HEK293 (cell line): Measurements from ENCODE around the gene TRPM7.

Experiments
- CTCF ChIA-PET: fragments of 350-600 bp; formaldehyde crosslinking; extraction: SDS; loops from one replicate; lab custom pipeline; 2021; ENCODE audit warnings: antibody characterized with exemption; lab: Yijun Ruan, JAX
- POLR2A ChIA-PET: fragments of 300-600 bp; formaldehyde crosslinking; extraction: SDS; loops from one replicate; lab custom pipeline; 2020; ENCODE audit warnings: antibody characterized with exemption, inconsistent platforms; lab: Yijun Ruan, JAX
- H3K27ac ChIP-seq: fragments of 200-500 bp; sonication (Bioruptor generic); 2 replicates; pipeline ENCODE4 v1.5.1; 2014; ENCODE audit warnings: low read depth, low read length, control low read depth, inconsistent platforms; ENCODE audit errors: extremely low read depth
- H3K36me3 ChIP-seq, 2 experiments: fragments of 200-500 bp in 1 of 2; sonication (Bioruptor generic) in 1 of 2; 1 replicate in 1 of 2; 2 replicates in 1 of 2; pipeline ENCODE4 v1.5.1; 2014 to 2017; ENCODE audit warnings: inconsistent platforms in 2 of 2, low read length in 2 of 2; ENCODE audit not compliant: control insufficient read depth in 2 of 2, insufficient read depth in 1 of 2
- H3K4me1 ChIP-seq: fragments of 200-500 bp; sonication (Bioruptor generic); 2 replicates; pipeline ENCODE4 v1.5.1; 2014; ENCODE audit warnings: mild to moderate bottlenecking, low read length, inconsistent platforms; ENCODE audit not compliant: control insufficient read depth, insufficient read depth
- H3K4me3 ChIP-seq: 2 replicates; pipeline ENCODE4 v1.5.1; 2011; ENCODE audit warnings: low read depth, mild to moderate bottlenecking, control low read depth, low read length, moderate library complexity
- H3K9me3 ChIP-seq: fragments of 200-500 bp; sonication (Bioruptor generic); 2 replicates; pipeline ENCODE4 v1.5.1; 2014; ENCODE audit warnings: low read depth, low read length, inconsistent platforms; ENCODE audit not compliant: control insufficient read depth, insufficient read depth
- IKZF3 ChIP-seq: fragments of 450-650 bp; IDR thresholded peaks from 2 replicates; pipeline ENCODE4 v1.5.0; 2018; ENCODE audit warnings: missing biosample characterization, mild to moderate bottlenecking, missing genetic modification characterization, moderate library complexity
- KLF16 ChIP-seq: fragments of 450-650 bp; formaldehyde crosslinking; IDR thresholded peaks from 2 replicates; pipeline ENCODE4 v1.5.1; 2017; ENCODE audit warnings: missing biosample characterization, missing genetic modification characterization
- OSR2 ChIP-seq: fragments of 450-650 bp; formaldehyde crosslinking; IDR thresholded peaks from 2 replicates; pipeline ENCODE4 v1.5.1; 2016; ENCODE audit warnings: missing biosample characterization, missing genetic modification characterization
- PATZ1 ChIP-seq: fragments of 450-650 bp; formaldehyde crosslinking; IDR thresholded peaks from 2 replicates; pipeline ENCODE4 v1.5.1; 2016; ENCODE audit warnings: missing biosample characterization, missing genetic modification characterization
- REPIN1 ChIP-seq: fragments of 450-650 bp; formaldehyde crosslinking; IDR thresholded peaks from 2 replicates; pipeline ENCODE4 v1.5.1; 2017; ENCODE audit warnings: missing biosample characterization, missing genetic modification characterization, low read depth
- SETDB1 ChIP-seq: IDR thresholded peaks from one replicate; pipeline ENCODE4 v1.6.1; 2017; ENCODE audit warnings: mild to moderate bottlenecking, low read length, moderate library complexity, mixed read lengths; ENCODE audit not compliant: insufficient read length
- TRIM28 ChIP-seq: IDR thresholded peaks from 2 replicates; pipeline ENCODE4 v1.6.1; 2011; ENCODE audit warnings: low read length, control low read depth, borderline replicate concordance
- ZBTB10 ChIP-seq: fragments of 450-650 bp; formaldehyde crosslinking; IDR thresholded peaks from 2 replicates; pipeline ENCODE4 v1.5.1; 2016; ENCODE audit warnings: missing biosample characterization, missing genetic modification characterization
- ZNF175 ChIP-seq: fragments of 450-650 bp; formaldehyde crosslinking; IDR thresholded peaks from 2 replicates; pipeline ENCODE4 v1.5.1; 2016; ENCODE audit warnings: missing biosample characterization, missing genetic modification characterization
- ZNF211 ChIP-seq: fragments of 450-650 bp; formaldehyde crosslinking; IDR thresholded peaks from 2 replicates; pipeline ENCODE4 v1.5.1; 2016; ENCODE audit warnings: low read depth, missing biosample characterization, missing genetic modification characterization
- ZNF366 ChIP-seq: fragments of 450-650 bp; formaldehyde crosslinking; conservative IDR thresholded peaks from 2 replicates; pipeline ENCODE4 v1.5.1; 2016; ENCODE audit warnings: missing biosample characterization, missing genetic modification characterization
- ZNF449 ChIP-seq: fragments of 450-650 bp; formaldehyde crosslinking; IDR thresholded peaks from 2 replicates; pipeline ENCODE4 v1.5.1; 2017; ENCODE audit warnings: missing biosample characterization, mild to moderate bottlenecking, missing genetic modification characterization, moderate library complexity
- ZNF48 ChIP-seq: fragments of 450-650 bp; formaldehyde crosslinking; IDR thresholded peaks from 2 replicates; pipeline ENCODE4 v1.5.1; 2016; ENCODE audit warnings: missing biosample characterization, missing genetic modification characterization
- ZNF561 ChIP-seq: fragments of 450-650 bp; IDR thresholded peaks from 2 replicates; pipeline ENCODE4 v1.5.1; 2018; ENCODE audit warnings: missing biosample characterization, missing genetic modification characterization, borderline replicate concordance
- ZNF768 ChIP-seq: fragments of 450-650 bp; formaldehyde crosslinking; IDR thresholded peaks from 2 replicates; pipeline ENCODE4 v1.5.1; 2018; ENCODE audit warnings: missing biosample characterization, mild to moderate bottlenecking, missing genetic modification characterization
- ZNF777 ChIP-seq: fragments of 450-650 bp; formaldehyde crosslinking; IDR thresholded peaks from 2 replicates; pipeline ENCODE4 v1.5.1; 2017; ENCODE audit warnings: missing biosample characterization, missing genetic modification characterization, borderline replicate concordance
- ZNF785 ChIP-seq: fragments of 450-650 bp; formaldehyde crosslinking; IDR thresholded peaks from 2 replicates; pipeline ENCODE4 v1.5.1; 2016; ENCODE audit warnings: missing biosample characterization, missing genetic modification characterization
- ZNF837 ChIP-seq: fragments of 450-650 bp; formaldehyde crosslinking; IDR thresholded peaks from 2 replicates; pipeline ENCODE4 v1.5.1; 2016; ENCODE audit warnings: missing biosample characterization, missing genetic modification characterization
- ZSCAN16 ChIP-seq: fragments of 450-650 bp; formaldehyde crosslinking; IDR thresholded peaks from 2 replicates; pipeline ENCODE4 v1.5.1; 2016; ENCODE audit warnings: missing biosample characterization, missing genetic modification characterization
- TF ChIP-seq, protein P1 (sequence below): fragments of 450-650 bp; formaldehyde crosslinking; conservative IDR thresholded peaks from 2 replicates; pipeline ENCODE4 v1.5.1; 2016; ENCODE audit warnings: low read depth, missing biosample characterization, missing genetic modification characterization
- TF ChIP-seq, protein P2 (sequence below): fragments of 450-650 bp; formaldehyde crosslinking; IDR thresholded peaks from 2 replicates; pipeline ENCODE4 v1.5.1; 2016; ENCODE audit warnings: missing biosample characterization, missing genetic modification characterization

TRPM7 gene

DNA sequence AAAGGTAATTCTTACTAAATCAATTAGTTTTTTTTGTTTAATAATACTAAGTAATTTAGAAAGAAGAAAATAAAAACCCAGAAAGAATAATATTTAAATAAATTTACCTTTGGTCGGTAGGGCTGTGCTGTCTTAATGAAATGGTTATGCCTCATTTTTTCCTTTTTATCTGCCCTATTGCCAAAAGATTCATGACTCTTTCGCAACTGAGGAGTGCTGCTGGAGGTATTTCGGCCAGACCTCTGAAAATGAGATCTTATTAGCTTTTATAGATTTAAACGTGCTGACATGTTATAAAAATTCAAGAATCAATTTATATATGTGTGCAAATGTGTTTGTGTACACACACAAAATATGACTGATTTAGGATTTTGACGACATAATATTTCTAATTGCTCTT lies 73.0 kb downstream of the TRPM7 start:
- H3K4me3 ChIP-seq, result no peak overlapping the region
- POLR2A ChIA-PET, result no interaction called here

GRCh38 chr15:50607129-50607528 lies 79.5 kb downstream of the TRPM7 start:
- POLR2A ChIA-PET, result no interaction called here
- H3K36me3 ChIP-seq, result peaks cover 5 to 55% of the 10 kb centered on the region in 2 experiments

More for the DNA sequence above, 73.0 kb downstream of the TRPM7 start:
- no peak for TF ChIP-seq TRIM28
- no peak for TF ChIP-seq ZNF768 (tag by site-specific recombination)
- no peak for TF ChIP-seq SETDB1
- no peak for TF ChIP-seq ZNF561 (tag by site-specific recombination)
- TF ChIP-seq KLF16 (tag by site-specific recombination), result no peak
- TF ChIP-seq ZNF48 (tag by site-specific recombination), result no peak
- no peak for TF ChIP-seq REPIN1 (tag by site-specific recombination)
- no peak for TF ChIP-seq ZNF175 (tag by site-specific recombination)
- no peak for TF ChIP-seq ZSCAN16 (tag by site-specific recombination)
- TF ChIP-seq ZNF837 (tag by site-specific recombination), result no peak
- TF ChIP-seq IKZF3 (tag by site-specific recombination), result no peak
- no peak for TF ChIP-seq ZNF366
- TF ChIP-seq, all 188 proteins: peak for 0
- Histone ChIP-seq H3K4me1 (no peaks in the 10 kb centered on the region), H3K36me3 (peaks cover 15 to 39% of the 10 kb centered on the region in 2 experiments), H3K27ac (no peak overlapping the region), H3K9me3 (no peaks in the 10 kb centered on the region)
- CTCF ChIA-PET, result no interaction called here

More at GRCh38 chr15:50607129-50607528, 79.5 kb downstream of the TRPM7 start:
- no peaks in the 10 kb centered on the region for H3K9me3 ChIP-seq
- TF ChIP-seq ZNF785 (tag by site-specific recombination) (no peak), PATZ1 (no peak), ZNF449 (tag by site-specific recombination) (no peak), ZNF777 (no peak), ZBTB10 (no peak), OSR2 (tag by site-specific recombination) (no peak), ZNF211 (no peak), ZNF768 (tag by site-specific recombination) (no peak)
- TF ChIP-seq, protein P1, sequence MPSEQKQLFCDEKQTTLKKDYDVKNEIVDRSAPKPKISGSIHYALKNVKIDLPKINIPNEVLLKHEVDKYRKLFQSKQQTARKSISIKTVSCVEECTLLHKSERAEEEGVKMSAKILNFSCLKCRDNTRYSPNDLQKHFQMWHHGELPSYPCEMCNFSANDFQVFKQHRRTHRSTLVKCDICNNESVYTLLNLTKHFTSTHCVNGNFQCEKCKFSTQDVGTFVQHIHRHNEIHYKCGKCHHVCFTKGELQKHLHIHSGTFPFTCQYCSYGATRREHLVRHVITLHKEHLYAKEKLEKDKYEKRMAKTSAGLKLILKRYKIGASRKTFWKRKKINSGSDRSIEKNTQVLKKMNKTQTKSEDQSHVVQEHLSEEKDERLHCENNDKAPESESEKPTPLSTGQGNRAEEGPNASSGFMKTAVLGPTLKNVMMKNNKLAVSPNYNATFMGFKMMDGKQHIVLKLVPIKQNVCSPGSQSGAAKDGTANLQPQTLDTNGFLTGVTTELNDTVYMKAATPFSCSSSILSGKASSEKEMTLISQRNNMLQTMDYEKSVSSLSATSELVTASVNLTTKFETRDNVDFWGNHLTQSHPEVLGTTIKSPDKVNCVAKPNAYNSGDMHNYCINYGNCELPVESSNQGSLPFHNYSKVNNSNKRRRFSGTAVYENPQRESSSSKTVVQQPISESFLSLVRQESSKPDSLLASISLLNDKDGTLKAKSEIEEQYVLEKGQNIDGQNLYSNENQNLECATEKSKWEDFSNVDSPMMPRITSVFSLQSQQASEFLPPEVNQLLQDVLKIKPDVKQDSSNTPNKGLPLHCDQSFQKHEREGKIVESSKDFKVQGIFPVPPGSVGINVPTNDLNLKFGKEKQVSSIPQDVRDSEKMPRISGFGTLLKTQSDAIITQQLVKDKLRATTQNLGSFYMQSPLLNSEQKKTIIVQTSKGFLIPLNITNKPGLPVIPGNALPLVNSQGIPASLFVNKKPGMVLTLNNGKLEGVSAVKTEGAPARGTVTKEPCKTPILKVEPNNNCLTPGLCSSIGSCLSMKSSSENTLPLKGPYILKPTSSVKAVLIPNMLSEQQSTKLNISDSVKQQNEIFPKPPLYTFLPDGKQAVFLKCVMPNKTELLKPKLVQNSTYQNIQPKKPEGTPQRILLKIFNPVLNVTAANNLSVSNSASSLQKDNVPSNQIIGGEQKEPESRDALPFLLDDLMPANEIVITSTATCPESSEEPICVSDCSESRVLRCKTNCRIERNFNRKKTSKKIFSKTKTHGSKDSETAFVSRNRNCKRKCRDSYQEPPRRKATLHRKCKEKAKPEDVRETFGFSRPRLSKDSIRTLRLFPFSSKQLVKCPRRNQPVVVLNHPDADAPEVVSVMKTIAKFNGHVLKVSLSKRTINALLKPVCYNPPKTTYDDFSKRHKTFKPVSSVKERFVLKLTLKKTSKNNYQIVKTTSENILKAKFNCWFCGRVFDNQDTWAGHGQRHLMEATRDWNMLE (tag by site-specific recombination), result no peak
- TF ChIP-seq, protein P2, sequence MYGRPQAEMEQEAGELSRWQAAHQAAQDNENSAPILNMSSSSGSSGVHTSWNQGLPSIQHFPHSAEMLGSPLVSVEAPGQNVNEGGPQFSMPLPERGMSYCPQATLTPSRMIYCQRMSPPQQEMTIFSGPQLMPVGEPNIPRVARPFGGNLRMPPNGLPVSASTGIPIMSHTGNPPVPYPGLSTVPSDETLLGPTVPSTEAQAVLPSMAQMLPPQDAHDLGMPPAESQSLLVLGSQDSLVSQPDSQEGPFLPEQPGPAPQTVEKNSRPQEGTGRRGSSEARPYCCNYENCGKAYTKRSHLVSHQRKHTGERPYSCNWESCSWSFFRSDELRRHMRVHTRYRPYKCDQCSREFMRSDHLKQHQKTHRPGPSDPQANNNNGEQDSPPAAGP, result no peak
- CTCF ChIA-PET, result no interaction called here
- H3K27ac ChIP-seq, result no peak overlapping the region
- H3K4me1 ChIP-seq, result no peaks in the 10 kb centered on the region
- H3K4me3 ChIP-seq, result no peak overlapping the region
